Heart left ventricle (tissue), 16 donors: ENCODE results near the gene DCHS1. TPM values are rescaled to one million over a fixed set of nuclear protein-coding genes. Genes with fewer than 3 reads are reported as not detected.
A peak's percentile ranks its signal among the peaks of the same experiment; 100 is the strongest.

ENCODE experiments used
- ATAC-seq, 4 donors: fragments of 200-7000 bp; cut with Tn5 transposase; one replicate each; pipeline ENCODE4 v1.9.1; 2020 to 2022; ENCODE audit warnings: moderate library complexity in 4 of 4, mild to moderate bottlenecking in 3 of 4, moderate number of reproducible peaks in 1 of 4
- DNase-seq, 5 donors: peaks; one replicate each; pipeline ENCODE4 v3.0.0-alpha.2; 2020
- H3K27ac ChIP-seq, 12 donors: fragments of 200-600 bp; sonication (generic) in 4 of 12; one replicate each; pipeline versions ENCODE4 v1.5.0 to v1.8.0; 2016 to 2022; ENCODE audit warnings: mild to moderate bottlenecking in 2 of 12
- H3K27me3 ChIP-seq, 9 donors: fragments of 200-600 bp; sonication (generic) in 2 of 9; one replicate each; pipeline versions ENCODE4 v1.5.1 to v1.8.0; 2016 to 2022; ENCODE audit warnings: mild to moderate bottlenecking in 3 of 9
- H3K36me3 ChIP-seq, 9 donors: fragments of 200-600 bp; sonication (generic) in 2 of 9; one replicate each; pipeline versions ENCODE4 v1.5.0 to v1.8.0; 2018 to 2022; ENCODE audit warnings: mild to moderate bottlenecking in 2 of 9
- H3K4me1 ChIP-seq, 12 donors: fragments of 200-600 bp; sonication (generic) in 4 of 12; one replicate each; pipeline versions ENCODE4 v1.5.0 to v1.8.0; 2016 to 2022; ENCODE audit warnings: mild to moderate bottlenecking in 3 of 12
- H3K4me3 ChIP-seq, 12 donors: fragments of 200-600 bp; sonication (generic) in 4 of 12; one replicate each; pipeline versions ENCODE4 v1.5.0 to v1.8.0; 2017 to 2022; ENCODE audit warnings: mild to moderate bottlenecking in 9 of 12, moderate library complexity in 4 of 12
- H3K9me3 ChIP-seq, 12 donors: fragments of 200-600 bp; sonication (generic) in 4 of 12; one replicate each; pipeline versions ENCODE4 v1.5.0 to v1.8.0; 2016 to 2022; ENCODE audit warnings: mild to moderate bottlenecking in 1 of 12
- CTCF ChIP-seq, 12 donors: fragments of 200-600 bp; sonication (generic) in 4 of 12; IDR thresholded peaks; one replicate each; pipeline versions ENCODE4 v1.5.0 to v1.8.0; 2018 to 2022; ENCODE audit warnings: antibody characterized with exemption in 12 of 12, mild to moderate bottlenecking in 5 of 12
- POLR2A ChIP-seq, 2 donors: fragments of 450-650 bp; IDR thresholded peaks; one replicate each; pipeline ENCODE4 v1.6.1; 2017; ENCODE audit warnings: antibody characterized with exemption in 2 of 2, mild to moderate bottlenecking in 2 of 2, moderate library complexity in 2 of 2
- WGBS, 4 donors: extraction: QIAGEN DNeasy Blood & Tissue Kit in 2 of 4; methylation state at CpG; one replicate each; pipeline versions ENCODE4 v1.1.5 to v1.1.7; 2013 to 2018; 5-methylcytosine and 5-hydroxymethylcytosine counted together
- intact Hi-C, 10 donors: fragments of 100-400 bp; cut with DNase I; formaldehyde crosslinking; loops; one replicate each; pipeline versions ENCODE4 v1.11.1 to v1.14.2; 2022
- polyA plus RNA-seq, 2 donors: library from polyadenylated mRNA; stranded (reverse); fragments of 200-250 nt; gene quantifications; one replicate each; pipeline ENCODE4 v1.2.3, GENCODE V29; 2013
- total RNA-seq, 9 donors: library from RNA; depleted of rRNA in 2 of 9; stranded (reverse); fragments of >200 nt in 2 of 9; fragmentation: NEBNext Ultra II Directional in 3 of 9; extraction: Animal tissue kit (Norgen Biotek cat#: 25700) in 3 of 9; gene quantifications; one replicate each; pipeline versions ENCODE4 v1.1.0 to v1.2.4, GENCODE V29; 2016 to 2023
- donor health status: ischemic (EF 13 %, LVEDD 7.1; RV severe dilation, severe dysfunction).
- donor health status: healthy with polysubstance abuse.
- donor health status: DM: no; HTN: yes; CAD: no.
- donor health status: DM: no; HTN: no; CAD: no.
- donor health status: ischemic (EF 25% LVEDD 6.9; RV normal size, moderate dysfunction).
- donor health status: ischemic (EF 25% LVEDD 5.7; RV mildly dilated, moderate dysfunction).
- donor health status: healthy.
- donor health status: DM: yes; HTN: yes; CAD: no.
- donor health status: ischemic (EF 35%, LVEDD 5.7; RV mildly dilated, moderate dysfunction).
- donor health status: nonischemic (EF 11% LVEDD 7.7; RV severe dilation, severe dysfunction).
- donor health status: DM: yes; HTN: yes; CAD: no.
- donor health status: PGD.
- donor health status: ischemic (EF 29% LVEDD 5.4; RV normal size, mild dysfunction).
- donor health status: nonischemic (EF 23%, LVEDD 6.1; RV moderate dilation, normal function).

DCHS1 gene
- total and polyA plus RNA-seq, 11 donors, result 3.6 to 19.6 (median 10.5) TPM

GRCh38 chr11:6608726-6609501, 46.7 kb downstream of the DCHS1 start:
- intact Hi-C loops, result no loop called here
- no peaks in the 10 kb centered on the region for H3K9me3 ChIP-seq
- TF ChIP-seq POLR2A (IDR thresholded peaks at IDR 0.05), result no peak
- TF ChIP-seq CTCF (IDR thresholded peaks at IDR 0.05), result no peak
- H3K4me1 ChIP-seq, result peaks cover 15 to 86% (median 57%) of the 10 kb centered on the region in 12 donors
- peaks cover 0 to 54% (median 44%) of the 10 kb centered on the region in 9 donors for H3K36me3 ChIP-seq
- peak overlapping the region in 8 of 12 donors; percentile 2 to 99 (median 98) for H3K27ac ChIP-seq
- no peak overlapping the region for H3K4me3 ChIP-seq
- WGBS, 4 donors, result 83 to 91% (median 85%) methylated on average over 14 of the region's 14 CpGs
- no peaks in the 10 kb centered on the region for H3K27me3 ChIP-seq
- DNase-seq (peak in 1 of 5 donors; percentile 7), ATAC-seq (no peak)

GRCh38 chr11:6608011-6608410, 47.6 kb downstream of the DCHS1 start:
- no peak for TF ChIP-seq POLR2A (IDR thresholded peaks at IDR 0.05)
- no peak for TF ChIP-seq CTCF (IDR thresholded peaks at IDR 0.05)
- H3K27me3 ChIP-seq, result no peaks in the 10 kb centered on the region
- peaks cover 0 to 51% (median 42%) of the 10 kb centered on the region in 9 donors for H3K36me3 ChIP-seq
- no peak for ATAC-seq
- H3K4me1 ChIP-seq, result peaks cover 15 to 77% (median 54%) of the 10 kb centered on the region in 12 donors
- WGBS, 4 donors, result 82 to 93% (median 90%) methylated on average over 9 of the region's 9 CpGs
- peak overlapping the region in 11 of 12 donors; percentile 83 to 99 (median 98) for H3K27ac ChIP-seq
- H3K4me3 ChIP-seq, result peak overlapping the region in 1 of 12 donors; percentile 82
- peak in 1 of 5 donors; percentile 7 for DNase-seq
- intact Hi-C loops, result no loop called here
- H3K9me3 ChIP-seq, result no peaks in the 10 kb centered on the region

GRCh38 chr11:6607190-6607795, 48.3 kb downstream of the DCHS1 start:
- DNase-seq, result no peak
- TF ChIP-seq CTCF (IDR thresholded peaks at IDR 0.05), result no peak
- TF ChIP-seq POLR2A (IDR thresholded peaks at IDR 0.05), result no peak
- intact Hi-C loops, result loop anchor here in 1 of 10 donors (2.0 kb wide), 1 partner anchor 76 kb away; the partner anchor contains the start of gene MRPL17
- Histone ChIP-seq H3K27me3 (no peaks in the 10 kb centered on the region), H3K36me3 (peaks cover 0 to 51% (median 42%) of the 10 kb centered on the region in 9 donors), H3K4me1 (peaks cover 16 to 76% (median 53%) of the 10 kb centered on the region in 12 donors), H3K4me3 (peak overlapping the region in 9 of 12 donors; percentile 42 to 96 (median 90)), H3K9me3 (no peaks in the 10 kb centered on the region), H3K27ac (peak overlapping the region; percentile 83 to 99 (median 98))
- ATAC-seq, result no peak
